ENCODE measurements around the gene HPDL.

The HPDL gene

GRCh38 chr1:45365051-45365450 is 38.4 kb downstream of the HPDL start:
- Histone ChIP-seq H3K4me3 (ENCODE audit: low read depth in 1 of 5, low read length in 5 of 5) (no peak overlapping the region), H3K36me3 (ENCODE audit: control insufficient read depth in 5 of 5, insufficient read depth in 5 of 5, low read length in 5 of 5) (no peaks in the 10 kb centered on the region), H3K27ac (ENCODE audit: low read depth, low read length) (no peak overlapping the region), H3K27me3 (ENCODE audit: control insufficient read depth in 5 of 5, insufficient read depth in 4 of 5, low read length in 5 of 5) (no peaks in the 10 kb centered on the region), H3K9ac (ENCODE audit: low read length in 5 of 5) (no peak overlapping the region), H3K9me3 (ENCODE audit: control insufficient read depth in 5 of 5, low read length in 5 of 5) (no peaks in the 10 kb centered on the region), H3K4me1 (ENCODE audit: control insufficient read depth in 5 of 5, insufficient read depth in 5 of 5, low read length in 5 of 5) (peaks cover 0 to 16% (median 11%) of the 10 kb centered on the region in 5 donors)

GRCh38 chr1:45370575-45370974 is 43.9 kb downstream of the HPDL start:
- Histone ChIP-seq H3K27ac (ENCODE audit: low read depth, low read length) (no peak overlapping the region), H3K9me3 (ENCODE audit: control insufficient read depth in 5 of 5, low read length in 5 of 5) (no peaks in the 10 kb centered on the region), H3K27me3 (ENCODE audit: control insufficient read depth in 5 of 5, insufficient read depth in 4 of 5, low read length in 5 of 5) (no peaks in the 10 kb centered on the region), H3K36me3 (ENCODE audit: control insufficient read depth in 5 of 5, insufficient read depth in 5 of 5, low read length in 5 of 5) (no peaks in the 10 kb centered on the region), H3K9ac (ENCODE audit: low read length in 5 of 5) (no peak overlapping the region), H3K4me3 (ENCODE audit: low read depth in 1 of 5, low read length in 5 of 5) (no peak overlapping the region), H3K4me1 (ENCODE audit: control insufficient read depth in 5 of 5, insufficient read depth in 5 of 5, low read length in 5 of 5) (peaks cover 0 to 3% (median 0%) of the 10 kb centered on the region in 5 donors)

- no peaks in the 10 kb centered on the region for H3K27me3 ChIP-seq (ENCODE audit: control insufficient read depth in 5 of 5, insufficient read depth in 4 of 5, low read length in 5 of 5)
- H3K27ac ChIP-seq (ENCODE audit: low read depth, low read length): no peak overlapping the region
- H3K9me3 ChIP-seq (ENCODE audit: control insufficient read depth in 5 of 5, low read length in 5 of 5): no peaks in the 10 kb centered on the region
Observed at GRCh38 chr1:45373573-45373972, 46.9 kb downstream of the HPDL start.

DNA sequence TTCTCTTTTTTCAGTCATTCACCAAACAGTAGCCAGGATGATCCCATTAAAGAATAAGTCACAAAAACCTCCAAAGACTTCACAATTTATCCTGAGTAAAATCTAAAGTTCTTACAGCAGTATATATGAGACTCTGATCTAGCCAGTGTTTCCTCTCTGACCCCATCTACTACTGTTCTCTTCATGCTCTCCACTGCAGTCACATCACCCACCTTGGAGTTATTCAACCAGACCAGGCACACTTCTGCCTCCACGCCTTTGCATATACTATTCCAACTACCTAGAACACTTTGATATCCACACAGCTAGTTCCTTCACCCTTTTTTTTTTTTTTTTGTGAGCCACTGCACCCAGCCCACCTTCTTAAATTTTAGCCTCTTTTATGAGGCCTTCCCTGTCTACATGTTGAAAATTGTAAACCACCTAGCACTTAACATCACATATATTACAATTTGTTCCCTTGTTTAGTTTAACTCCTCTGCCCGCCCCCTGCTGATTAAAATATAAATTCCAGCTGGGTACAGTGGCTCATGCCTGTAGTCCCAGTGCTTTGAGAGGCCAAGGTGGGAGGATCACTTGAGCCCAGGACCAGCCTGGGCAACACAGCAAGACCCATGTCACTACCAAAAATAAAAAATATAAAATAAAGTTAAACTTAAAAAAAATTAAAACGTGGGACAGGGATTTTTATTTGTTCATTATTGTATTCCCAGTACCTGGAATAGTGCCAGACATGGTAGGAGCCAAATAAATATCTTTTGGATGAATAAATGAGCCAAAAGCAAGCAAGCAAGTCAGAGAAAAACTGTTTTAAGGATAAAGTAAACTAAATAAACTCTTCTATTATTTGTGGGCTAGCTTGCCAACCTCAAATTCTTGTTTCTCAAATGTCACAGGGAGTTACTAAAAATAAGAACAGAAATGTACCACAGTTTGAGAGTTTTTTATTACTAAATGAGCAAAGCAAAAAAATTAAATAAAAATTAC is 48.7 kb downstream of the HPDL start:
- peaks cover 0 to 3% (median 0%) of the 10 kb centered on the region in 5 donors for H3K4me1 ChIP-seq (ENCODE audit: control insufficient read depth in 5 of 5, insufficient read depth in 5 of 5, low read length in 5 of 5)
- H3K9ac ChIP-seq (ENCODE audit: low read length in 5 of 5): no peak overlapping the region
- H3K9me3 ChIP-seq (ENCODE audit: control insufficient read depth in 5 of 5, low read length in 5 of 5): no peaks in the 10 kb centered on the region
- no peaks in the 10 kb centered on the region for H3K36me3 ChIP-seq (ENCODE audit: control insufficient read depth in 5 of 5, insufficient read depth in 5 of 5, low read length in 5 of 5)
- H3K4me3 ChIP-seq (ENCODE audit: low read depth in 1 of 5, low read length in 5 of 5): no peak overlapping the region
- H3K27me3 ChIP-seq (ENCODE audit: control insufficient read depth in 5 of 5, insufficient read depth in 4 of 5, low read length in 5 of 5): no peaks in the 10 kb centered on the region
- no peak overlapping the region for H3K27ac ChIP-seq (ENCODE audit: low read depth, low read length)

More at GRCh38 chr1:45373573-45373972, 46.9 kb downstream of the HPDL start:
- Histone ChIP-seq H3K9ac (ENCODE audit: low read length in 5 of 5) (no peak overlapping the region), H3K4me3 (ENCODE audit: low read depth in 1 of 5, low read length in 5 of 5) (no peak overlapping the region), H3K36me3 (ENCODE audit: control insufficient read depth in 5 of 5, insufficient read depth in 5 of 5, low read length in 5 of 5) (no peaks in the 10 kb centered on the region), H3K4me1 (ENCODE audit: control insufficient read depth in 5 of 5, insufficient read depth in 5 of 5, low read length in 5 of 5) (peaks cover 0 to 3% (median 0%) of the 10 kb centered on the region in 5 donors)

DNA sequence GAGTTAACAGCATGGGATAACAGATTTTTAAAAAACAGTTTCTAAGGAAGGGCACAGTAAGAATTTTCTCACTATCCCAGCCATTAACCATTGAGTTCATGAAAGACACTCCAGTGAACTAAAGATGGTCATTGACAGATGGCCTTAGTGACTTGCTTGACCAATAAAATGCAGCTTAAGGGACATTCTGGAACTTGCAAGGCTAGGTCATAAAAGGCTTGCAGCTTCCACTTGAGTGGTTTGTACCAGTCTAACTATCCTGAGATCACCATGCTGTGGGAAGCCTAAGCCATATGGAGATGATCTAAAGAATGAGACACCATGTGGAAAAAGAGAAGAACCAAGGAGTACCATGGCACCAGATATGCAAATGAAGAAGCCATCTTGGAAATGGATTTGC is 51.5 kb downstream of the HPDL start:
- H3K4me1 ChIP-seq (ENCODE audit: control insufficient read depth in 5 of 5, insufficient read depth in 5 of 5, low read length in 5 of 5): peaks cover 0 to 3% (median 0%) of the 10 kb centered on the region in 5 donors
- no peak overlapping the region for H3K4me3 ChIP-seq (ENCODE audit: low read depth in 1 of 5, low read length in 5 of 5)
- no peak overlapping the region for H3K9ac ChIP-seq (ENCODE audit: low read length in 5 of 5)
- H3K9me3 ChIP-seq (ENCODE audit: control insufficient read depth in 5 of 5, low read length in 5 of 5): no peaks in the 10 kb centered on the region
- no peaks in the 10 kb centered on the region for H3K36me3 ChIP-seq (ENCODE audit: control insufficient read depth in 5 of 5, insufficient read depth in 5 of 5, low read length in 5 of 5)
- no peak overlapping the region for H3K27ac ChIP-seq (ENCODE audit: low read depth, low read length)
- H3K27me3 ChIP-seq (ENCODE audit: control insufficient read depth in 5 of 5, insufficient read depth in 4 of 5, low read length in 5 of 5): no peaks in the 10 kb centered on the region
